ENCODE data around the gene LRG1.

The LRG1 gene

GRCh38 chr19:4576016-4576933 lies 36.4 kb upstream of the LRG1 start:
- Histone ChIP-seq H3K36me3 (ENCODE audit: control insufficient read depth, insufficient read depth, low read length) (no peaks in the 10 kb centered on the region), H3K4me3 (replicated peaks; ENCODE audit: low read depth, low read length) (no peak overlapping the region), H3K27me3 (replicated peaks; ENCODE audit: control insufficient read depth, insufficient read depth, low read length) (no peaks in the 10 kb centered on the region; the same call in none of the 2 replicates)
- DNase-seq (ENCODE audit: extremely low read depth, insufficient read length): no peak
- TF ChIP-seq CTCF (IDR thresholded peaks at IDR 0.05; ENCODE audit: insufficient read depth, low read length, poor library complexity, severe bottlenecking): peak; percentile 78

- Histone ChIP-seq H3K4me3 (replicated peaks; ENCODE audit: low read depth, low read length) (no peak overlapping the region), H3K27me3 (replicated peaks; ENCODE audit: control insufficient read depth, insufficient read depth, low read length) (no peaks in the 10 kb centered on the region; the same call in none of the 2 replicates), H3K36me3 (ENCODE audit: control insufficient read depth, insufficient read depth, low read length) (no peaks in the 10 kb centered on the region)
- TF ChIP-seq CTCF (IDR thresholded peaks at IDR 0.05; ENCODE audit: insufficient read depth, low read length, poor library complexity, severe bottlenecking): no peak
- DNase-seq (ENCODE audit: extremely low read depth, insufficient read length): no peak
Observed at GRCh38 chr19:4575267-4576015, 35.6 kb upstream of the LRG1 start.

GRCh38 chr19:4573682-4574081 lies 33.8 kb upstream of the LRG1 start:
- Histone ChIP-seq H3K36me3 (ENCODE audit: control insufficient read depth, insufficient read depth, low read length) (no peaks in the 10 kb centered on the region), H3K4me3 (replicated peaks; ENCODE audit: low read depth, low read length) (no peak overlapping the region), H3K27me3 (replicated peaks; ENCODE audit: control insufficient read depth, insufficient read depth, low read length) (no peaks in the 10 kb centered on the region; the same call in 1 of the 2 replicates)
- TF ChIP-seq CTCF (IDR thresholded peaks at IDR 0.05; ENCODE audit: insufficient read depth, low read length, poor library complexity, severe bottlenecking): no peak
- DNase-seq (ENCODE audit: extremely low read depth, insufficient read length): no peak

DNA sequence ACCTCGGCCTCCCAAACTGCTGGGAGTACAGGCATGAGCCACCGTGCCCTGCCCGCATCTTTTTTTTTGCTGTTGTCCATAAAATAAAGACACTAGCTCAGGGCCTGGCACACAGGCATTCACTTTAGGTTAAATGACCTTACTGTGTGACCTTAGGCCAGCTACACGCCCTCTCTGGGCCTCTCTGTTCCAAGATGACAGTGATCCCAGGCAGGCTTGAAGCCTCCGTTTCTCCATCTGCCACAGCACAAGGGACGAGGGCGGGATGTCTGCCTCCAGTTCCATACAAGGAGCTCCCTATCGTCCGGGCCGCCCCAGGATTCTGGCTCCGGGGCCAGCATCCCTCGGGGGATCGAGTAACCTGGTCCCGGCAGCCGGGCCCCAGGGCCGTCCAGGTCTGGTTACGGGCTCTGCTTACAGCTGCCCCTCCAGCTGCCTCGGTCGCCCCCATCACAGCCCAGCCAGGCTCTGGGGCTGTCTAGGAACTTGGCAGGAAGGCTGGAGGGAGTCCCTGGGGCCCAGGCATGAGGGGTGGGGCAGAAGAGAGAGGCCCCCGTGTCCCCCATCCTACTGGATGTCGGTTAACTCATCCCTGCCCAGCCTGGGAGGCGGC lies 31.6 kb upstream of the LRG1 start:
- TF ChIP-seq CTCF (IDR thresholded peaks at IDR 0.05; ENCODE audit: insufficient read depth, low read length, poor library complexity, severe bottlenecking): no peak
- DNase-seq (ENCODE audit: extremely low read depth, insufficient read length): no peak
- Histone ChIP-seq H3K27me3 (replicated peaks; ENCODE audit: control insufficient read depth, insufficient read depth, low read length) (no peaks in the 10 kb centered on the region; the same call in 1 of the 2 replicates), H3K4me3 (replicated peaks; ENCODE audit: low read depth, low read length) (no peak overlapping the region), H3K36me3 (ENCODE audit: control insufficient read depth, insufficient read depth, low read length) (no peaks in the 10 kb centered on the region)

GRCh38 chr19:4570916-4571304 lies 31.1 kb upstream of the LRG1 start:
- DNase-seq (ENCODE audit: extremely low read depth, insufficient read length): no peak

More at GRCh38 chr19:4570916-4571304, 31.1 kb upstream of the LRG1 start:
- Histone ChIP-seq H3K4me3 (replicated peaks; ENCODE audit: low read depth, low read length) (no peak overlapping the region), H3K27me3 (replicated peaks; ENCODE audit: control insufficient read depth, insufficient read depth, low read length) (no peaks in the 10 kb centered on the region; the same call in 1 of the 2 replicates), H3K36me3 (ENCODE audit: control insufficient read depth, insufficient read depth, low read length) (no peaks in the 10 kb centered on the region)
- no peak for TF ChIP-seq CTCF (IDR thresholded peaks at IDR 0.05; ENCODE audit: insufficient read depth, low read length, poor library complexity, severe bottlenecking)

Measured in GM06990 (cell line).